ENCODE data around the gene IRF1. TPM values are rescaled to one million over a fixed set of nuclear protein-coding genes. Genes with fewer than 3 reads are reported as not detected.

The IRF1 gene
- polyA plus RNA-seq, 3 donors = 125 to 363 (median 129) TPM

DNA sequence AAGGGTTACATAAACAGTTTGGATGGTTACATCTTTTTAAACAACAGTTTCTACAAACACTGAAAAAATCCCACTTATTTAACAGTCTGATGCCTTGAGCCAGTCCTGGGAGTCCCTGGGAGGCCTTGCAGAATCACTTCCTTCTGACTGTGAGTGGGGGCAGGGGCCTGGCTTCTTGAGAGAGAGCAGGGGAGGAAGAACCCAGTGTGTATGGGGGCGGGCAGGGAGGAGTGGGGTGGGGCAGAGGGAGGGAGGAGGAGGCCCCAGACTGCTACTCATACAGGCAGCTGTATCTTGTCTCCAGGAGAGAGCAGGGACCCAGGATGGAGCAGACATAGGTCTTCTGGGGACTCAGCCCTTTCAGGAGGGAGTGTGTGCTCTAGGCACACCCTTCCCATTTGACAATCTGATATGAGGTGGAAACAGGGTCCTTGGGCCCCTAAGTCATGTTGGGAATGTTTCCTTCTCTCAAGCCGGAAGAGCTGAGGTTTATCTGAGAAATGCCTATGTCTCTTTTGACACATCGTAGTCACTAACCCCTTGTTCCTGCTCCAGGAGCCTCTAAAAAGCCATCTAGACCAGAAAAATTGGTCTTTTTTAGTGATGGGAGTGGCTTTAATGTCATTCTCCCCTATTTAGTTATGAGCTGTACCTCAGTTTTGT lies 52.8 kb downstream of the IRF1 start:
- no peaks in the 10 kb centered on the region for H3K27me3 ChIP-seq (ENCODE audit: control insufficient read depth in 2 of 2, insufficient read depth in 2 of 2, low read length in 2 of 2)
- DNase-seq = peak in 2 of 3 donors; percentile 83 to 93
- intact Hi-C loops (cut with micrococcal nuclease) = loop anchor here in 1 of 2 donors (2.0 kb wide), 1 partner anchor 19 kb away; no protein-coding TSS in a partner anchor
- H3K27ac ChIP-seq (ENCODE audit: low read depth in 1 of 2, low read length in 2 of 2) = peak overlapping the region; percentile 76 to 94
- H3K36me3 Mint-ChIP-seq = peaks cover 25 to 26% of the 10 kb centered on the region in 2 donors
- WGBS (ENCODE audit: insufficient coverage) = 0% methylated on average over 1 of the region's 3 CpGs
- H3K9ac ChIP-seq (ENCODE audit: insufficient read depth, low read length, poor library complexity, severe bottlenecking) = peak overlapping the region; percentile 64
- peak overlapping the region; percentile 1 to 54 (median 15) for H3K4me3 ChIP-seq (replicated peaks in 1 of 3; ENCODE audit: low read depth in 2 of 3, low read length in 3 of 3)
- peaks cover 64% of the 10 kb centered on the region for H3K79me2 ChIP-seq (ENCODE audit: insufficient read depth, low read length)
- no peaks in the 10 kb centered on the region for H4K20me1 ChIP-seq (ENCODE audit: insufficient read depth, low read length)
- no peak for TF ChIP-seq CTCF (IDR thresholded peaks at IDR 0.05)
- peak overlapping the region in 1 of 2 donors; percentile 47 for H3K4me3 Mint-ChIP-seq
- H3K36me3 ChIP-seq (replicated peaks in 1 of 2; ENCODE audit: control insufficient read depth in 1 of 2, insufficient read depth in 2 of 2, low read length in 2 of 2) = no peaks in the 10 kb centered on the region
- peaks cover 82% of the 10 kb centered on the region for H3K4me1 Mint-ChIP-seq
- H3K4me2 ChIP-seq (replicated peaks; ENCODE audit: extremely low read depth, low read length, poor library complexity, severe bottlenecking) = peak overlapping the region; percentile 43
- no peaks in the 10 kb centered on the region for H3K9me3 ChIP-seq (replicated peaks in 1 of 2; ENCODE audit: control insufficient read depth in 1 of 2, insufficient read depth in 1 of 2, low read length in 2 of 2)
- H3K9me3 Mint-ChIP-seq = no peaks in the 10 kb centered on the region
- peaks cover 68 to 82% of the 10 kb centered on the region in 2 donors for H3K4me1 ChIP-seq (ENCODE audit: control insufficient read depth in 1 of 2, insufficient read depth in 2 of 2, low read length in 2 of 2)
- no peaks in the 10 kb centered on the region for H3K27me3 Mint-ChIP-seq (ENCODE audit: low read depth in 3 of 3)
- no peak overlapping the region for H2AFZ ChIP-seq (ENCODE audit: insufficient read depth, low read depth, low read length, poor library complexity, severe bottlenecking)
- peak overlapping the region; percentile 89 to 97 (median 96) for H3K27ac Mint-ChIP-seq

- Mint-ChIP-seq H3K4me1 (peaks cover 83% of the 10 kb centered on the region), H3K27ac (peak overlapping the region; percentile 89 to 97 (median 96)), H3K4me3 (peak overlapping the region in 1 of 2 donors; percentile 47), H3K9me3 (no peaks in the 10 kb centered on the region), H3K36me3 (peaks cover 24 to 28% of the 10 kb centered on the region in 2 donors), H3K27me3 (ENCODE audit: low read depth in 3 of 3) (no peaks in the 10 kb centered on the region)
- no peaks in the 10 kb centered on the region for H3K27me3 ChIP-seq (ENCODE audit: control insufficient read depth in 2 of 2, insufficient read depth in 2 of 2, low read length in 2 of 2)
- intact Hi-C loops (cut with micrococcal nuclease) = no loop called here
- no peaks in the 10 kb centered on the region for H3K9me3 ChIP-seq (replicated peaks in 1 of 2; ENCODE audit: control insufficient read depth in 1 of 2, insufficient read depth in 1 of 2, low read length in 2 of 2)
- peak overlapping the region; percentile 76 to 94 for H3K27ac ChIP-seq (ENCODE audit: low read depth in 1 of 2, low read length in 2 of 2)
- no peak for DNase-seq
- H3K4me3 ChIP-seq (replicated peaks in 1 of 3; ENCODE audit: low read depth in 2 of 3, low read length in 3 of 3) = peak overlapping the region in 1 of 3 experiments; percentile 54
- no peaks in the 10 kb centered on the region for H4K20me1 ChIP-seq (ENCODE audit: insufficient read depth, low read length)
- H3K4me2 ChIP-seq (replicated peaks; ENCODE audit: extremely low read depth, low read length, poor library complexity, severe bottlenecking) = peak overlapping the region; percentile 43
- no peaks in the 10 kb centered on the region for H3K36me3 ChIP-seq (replicated peaks in 1 of 2; ENCODE audit: control insufficient read depth in 1 of 2, insufficient read depth in 2 of 2, low read length in 2 of 2)
- TF ChIP-seq CTCF (IDR thresholded peaks at IDR 0.05) = no peak
- peaks cover 69% of the 10 kb centered on the region for H3K79me2 ChIP-seq (ENCODE audit: insufficient read depth, low read length)
- no peak overlapping the region for H2AFZ ChIP-seq (ENCODE audit: insufficient read depth, low read depth, low read length, poor library complexity, severe bottlenecking)
- H3K9ac ChIP-seq (ENCODE audit: insufficient read depth, low read length, poor library complexity, severe bottlenecking) = peak overlapping the region; percentile 64
- peaks cover 76 to 86% of the 10 kb centered on the region in 2 donors for H3K4me1 ChIP-seq (ENCODE audit: control insufficient read depth in 1 of 2, insufficient read depth in 2 of 2, low read length in 2 of 2)
- 100% methylated on average over 1 of the region's 3 CpGs for WGBS (ENCODE audit: insufficient coverage)
These were observed 53.6 kb downstream of the IRF1 start for GRCh38 chr5:132436936-132437335.
